Astrocyte (in vitro differentiated cells and primary cell): ENCODE results near the gene NDFIP1.

Experiments used
- CTCF ChIP-seq: IDR thresholded peaks from 2 replicates; pipeline ENCODE4 v1.5.1; 2011; ENCODE audit warnings: low read depth, mild to moderate bottlenecking, inconsistent platforms, low read length, moderate library complexity; ENCODE audit not compliant: insufficient read depth
- EZH2 ChIP-seq: IDR thresholded peaks from 2 replicates; pipeline ENCODE4 v1.6.1; 2012; ENCODE audit warnings: mild to moderate bottlenecking, low read length, inconsistent platforms; ENCODE audit not compliant: insufficient read depth

DNA sequence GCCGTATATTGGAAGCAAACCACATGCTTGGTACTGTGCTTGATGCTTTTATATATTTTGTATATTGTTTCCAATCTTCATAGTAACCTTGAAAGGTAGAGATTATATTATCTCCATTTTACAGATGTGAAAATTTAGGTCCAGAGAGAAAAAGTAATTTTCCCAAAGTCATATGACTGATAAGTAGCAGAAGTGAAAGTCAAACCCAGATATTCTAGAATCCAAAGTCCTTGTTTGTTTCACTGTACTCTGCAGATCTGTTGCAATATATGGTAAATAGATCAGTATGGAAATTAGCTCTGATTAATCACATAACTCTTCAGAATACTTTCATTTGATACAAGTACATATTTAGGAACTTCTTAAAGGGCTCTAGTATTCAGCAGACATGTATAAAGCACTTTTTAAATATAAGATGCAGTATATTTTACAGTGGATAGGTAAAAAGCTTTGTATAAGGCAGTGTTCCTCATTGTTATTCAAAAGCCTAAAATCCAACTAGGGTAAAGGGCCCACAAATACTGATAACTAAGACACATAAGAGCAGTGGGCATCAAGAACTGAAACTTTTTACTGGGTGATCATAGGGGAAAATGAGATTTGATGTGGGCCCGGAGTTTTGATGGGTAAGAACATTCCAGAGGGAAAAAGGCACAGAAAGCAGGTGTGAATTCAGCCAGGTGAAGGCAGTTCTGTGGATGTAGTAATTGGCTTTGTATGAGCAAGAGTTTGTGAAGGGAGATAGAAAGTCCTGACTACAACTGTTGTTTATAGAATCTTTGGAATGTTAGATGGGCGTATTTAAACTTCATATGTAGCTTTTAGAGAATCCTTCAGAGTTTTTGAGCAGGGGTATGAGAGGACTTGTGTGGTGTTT is 25.0 kb downstream of the NDFIP1 start:
- TF ChIP-seq CTCF, result no peak
- TF ChIP-seq EZH2, result no peak
